Lung (tissue), 12 donors: ENCODE measurements around the gene IQCE. TPM values are rescaled to one million over a fixed set of nuclear protein-coding genes. Genes with fewer than 3 reads are reported as not detected.

Experiments used
- ATAC-seq: fragments of 200-7000 bp; cut with Tn5 transposase; one replicate; pipeline ENCODE4 v1.9.1; 2020; ENCODE audit warnings: moderate number of reproducible peaks; ENCODE audit not compliant: insufficient read depth, low FRiP score
- DNase-seq, 3 donors: peaks; one replicate each; pipeline ENCODE4 v3.0.0-alpha.2; 2013 to 2017
- H3K27ac ChIP-seq, 2 donors: one replicate each; pipeline ENCODE4 v1.5.1; 2013; ENCODE audit warnings: mild to moderate bottlenecking in 2 of 2, moderate library complexity in 2 of 2, control low read depth in 1 of 2, inconsistent platforms in 1 of 2, low read depth in 1 of 2, low read length in 1 of 2
- H3K27me3 ChIP-seq, 3 donors: one replicate each; pipeline ENCODE4 v1.5.1; 2013; ENCODE audit warnings: low read length in 2 of 3; ENCODE audit not compliant: control insufficient read depth in 3 of 3, insufficient read depth in 3 of 3
- H3K36me3 ChIP-seq, 4 donors: one replicate each; pipeline ENCODE4 v1.5.1; 2013; ENCODE audit warnings: low read length in 4 of 4, mild to moderate bottlenecking in 1 of 4, moderate library complexity in 1 of 4; ENCODE audit not compliant: control insufficient read depth in 4 of 4, insufficient read depth in 4 of 4
- H3K4me1 ChIP-seq, 5 donors: one replicate each; pipeline ENCODE4 v1.5.1; 2013; ENCODE audit warnings: low read length in 5 of 5, mild to moderate bottlenecking in 2 of 5, moderate library complexity in 1 of 5; ENCODE audit not compliant: control insufficient read depth in 5 of 5, insufficient read depth in 5 of 5
- H3K4me3 ChIP-seq: one replicate; pipeline ENCODE4 v1.5.1; 2013; ENCODE audit warnings: mild to moderate bottlenecking, control low read depth, moderate library complexity
- H3K9ac ChIP-seq, 2 donors: one replicate each; pipeline ENCODE4 v1.5.1; 2013; ENCODE audit warnings: low read length in 2 of 2, control low read depth in 1 of 2; ENCODE audit not compliant: insufficient read depth in 1 of 2
- H3K9me3 ChIP-seq, 4 donors: one replicate each; pipeline ENCODE4 v1.5.1; 2013; ENCODE audit warnings: low read length in 3 of 4, mild to moderate bottlenecking in 1 of 4, moderate library complexity in 1 of 4; ENCODE audit not compliant: control insufficient read depth in 4 of 4, insufficient read depth in 3 of 4
- CTCF ChIP-seq: IDR thresholded peaks from 2 replicates; pipeline ENCODE4 v1.5.1; 2012; ENCODE audit warnings: mild to moderate bottlenecking; ENCODE audit errors: control extremely low read depth, extremely low read depth
- WGBS, 2 donors: extraction: QIAGEN DNeasy Blood & Tissue Kit; methylation state at CpG; one replicate each; pipeline ENCODE4 v1.1.7; 2013; 5-methylcytosine and 5-hydroxymethylcytosine counted together
- polyA plus RNA-seq, 2 donors: library from polyadenylated mRNA; stranded (reverse); fragments of 200-250 nt; gene quantifications; one replicate each; pipeline ENCODE4 v1.2.1, GENCODE V29; 2013
- total RNA-seq, 2 donors: library from RNA; depleted of rRNA in 1 of 2; stranded (reverse); fragments of >200 nt in 1 of 2; gene quantifications; one replicate each; pipeline ENCODE4 v1.2.1, GENCODE V29; 2014 to 2021
- donor health status: control.
- donor health status: control.
- donor health status: Bipolar disorder and iron deficiency.
- donor health status: healthy.
- donor health status: DM: yes; HTN: yes; CAD: no.

IQCE gene
- total and polyA plus RNA-seq, 4 donors = 8.1 to 29.0 (median 16.0) TPM

- peaks cover 0 to 34% (median 23%) of the 10 kb centered on the region in 4 donors for H3K36me3 ChIP-seq
- no peaks in the 10 kb centered on the region for H3K27me3 ChIP-seq
- ATAC-seq (no peak), DNase-seq (no peak)
- TF ChIP-seq CTCF = no peak
- peaks cover 0 to 7% (median 1%) of the 10 kb centered on the region in 5 donors for H3K4me1 ChIP-seq
- H3K9ac ChIP-seq = no peak overlapping the region
- no peak overlapping the region for H3K27ac ChIP-seq
- no peak overlapping the region for H3K4me3 ChIP-seq
- H3K9me3 ChIP-seq = no peaks in the 10 kb centered on the region
- WGBS, 2 donors = 91 to 92% methylated on average over 11 of the region's 11 CpGs
Measured at GRCh38 chr7:2649991-2650390, 91.2 kb downstream of the IQCE start.

GRCh38 chr7:2650451-2650850, 91.7 kb downstream of the IQCE start:
- Histone ChIP-seq H3K9ac (no peak overlapping the region), H3K27ac (no peak overlapping the region), H3K9me3 (no peaks in the 10 kb centered on the region), H3K4me1 (peaks cover 0 to 3% (median 0%) of the 10 kb centered on the region in 5 donors), H3K4me3 (no peak overlapping the region), H3K27me3 (no peaks in the 10 kb centered on the region), H3K36me3 (peaks cover 0 to 35% (median 26%) of the 10 kb centered on the region in 4 donors)
- no peak for ATAC-seq
- no peak for DNase-seq
- WGBS, 2 donors = 75 to 80% methylated on average over 8 of the region's 8 CpGs
- no peak for TF ChIP-seq CTCF

- Histone ChIP-seq H3K36me3 (peaks cover 0 to 39% (median 29%) of the 10 kb centered on the region in 4 donors), H3K27me3 (no peaks in the 10 kb centered on the region)
- DNase-seq = no peak
Measured at GRCh38 chr7:2651336-2651735, 92.6 kb downstream of the IQCE start.

More at GRCh38 chr7:2651336-2651735, 92.6 kb downstream of the IQCE start:
- H3K4me1 ChIP-seq = no peaks in the 10 kb centered on the region
- H3K9me3 ChIP-seq = no peaks in the 10 kb centered on the region
- no peak overlapping the region for H3K27ac ChIP-seq
- H3K4me3 ChIP-seq = no peak overlapping the region
- H3K9ac ChIP-seq = no peak overlapping the region
- no peak for ATAC-seq
- WGBS, 2 donors = 72% methylated on average over 15 of the region's 15 CpGs
- TF ChIP-seq CTCF = no peak
